ENCODE data around the gene RFPL2.

DNA sequence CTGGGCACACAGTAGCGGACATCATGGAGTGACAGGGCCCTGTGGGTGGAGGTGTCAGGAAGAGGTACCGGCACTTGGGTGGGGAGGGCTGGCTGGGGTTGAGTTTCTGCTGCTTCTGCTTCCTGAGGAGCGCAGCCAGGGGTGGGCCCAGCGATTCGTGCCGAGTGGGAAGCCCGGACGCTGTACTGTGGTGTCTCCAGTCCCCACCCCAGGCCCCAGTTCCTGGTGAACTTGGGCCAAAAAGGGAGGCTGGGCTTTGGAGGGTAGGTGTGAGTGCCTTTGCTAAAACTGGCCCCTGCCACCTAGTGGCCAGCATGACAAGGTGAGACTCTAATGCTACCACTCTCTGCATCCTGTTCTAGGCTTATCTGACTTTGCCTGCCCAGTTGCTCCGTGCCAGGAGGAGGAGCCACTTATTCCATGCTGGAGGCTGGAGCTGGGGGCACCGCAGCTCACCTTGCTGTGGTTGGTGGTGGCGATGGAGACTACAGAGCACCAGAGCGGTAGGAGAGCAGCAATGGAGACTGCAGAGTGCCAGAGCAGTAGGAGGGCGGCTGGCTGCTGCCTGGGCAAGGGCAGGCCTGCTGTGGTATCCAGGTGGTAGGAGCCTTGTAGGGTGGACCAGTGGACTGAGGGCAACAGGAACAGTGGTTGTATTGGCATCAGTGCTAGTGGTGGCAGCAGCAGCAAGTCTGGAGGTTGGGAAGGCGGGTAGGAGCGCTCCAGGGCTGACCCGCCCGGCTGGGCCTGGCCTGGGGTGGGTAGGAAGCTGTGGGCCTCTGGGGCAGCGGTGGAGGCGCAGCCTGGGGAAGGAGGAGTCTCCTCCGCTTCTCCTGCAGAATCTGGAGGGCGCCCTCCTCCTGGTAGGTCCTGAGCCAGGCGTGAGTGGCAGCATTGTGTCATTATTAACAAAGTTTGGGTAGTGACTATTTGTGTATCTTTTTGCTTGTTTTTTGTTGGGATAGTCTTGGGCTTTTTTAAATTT, 2.2 kb upstream of the RFPL2 start:
- TF ChIP-seq POLR2AphosphoS5 (IDR thresholded peaks at IDR 0.05; ENCODE audit: borderline replicate concordance, low read depth, low read length) (no peak), FOXP2 (optimal IDR thresholded peaks at IDR 0.05; ENCODE audit: control extremely low read depth, extremely low read length, insufficient read depth) (no peak)
